Cardiac muscle cell (in vitro differentiated cells and primary cell): Measurements from ENCODE around the gene PRUNE2. TPM values are rescaled to one million over a fixed set of nuclear protein-coding genes. Genes with fewer than 3 reads are reported as not detected.
"Not testable (repeated sequence)": the region's sequence is repeated elsewhere in the genome, so short reads cannot be mapped to it uniquely, and the experiment has no call there.

Experiments
- DNase-seq, 2 donors: peaks; one replicate each; pipeline versions ENCODE4 v3.0.0 to v3.0.0-alpha.2; 2010 to 2017; ENCODE audit warnings: low read depth in 1 of 2, low spot score in 1 of 2
- H3K27ac ChIP-seq: fragments of 200-600 bp; sonication (generic); 2 replicates; pipeline ENCODE4 v1.5.1; 2016
- H3K27me3 ChIP-seq: fragments of 200-600 bp; sonication (generic); 2 replicates; pipeline ENCODE4 v1.6.0; 2016; ENCODE audit warnings: control low read depth
- H3K36me3 ChIP-seq: fragments of 200-600 bp; sonication (generic); 2 replicates; pipeline ENCODE4 v1.5.1; 2016; ENCODE audit warnings: control low read depth
- H3K4me1 ChIP-seq: fragments of 200-600 bp; sonication (generic); 2 replicates; pipeline ENCODE4 v1.8.1; 2017; ENCODE audit warnings: low read depth, mild to moderate bottlenecking, mixed run types
- H3K4me3 ChIP-seq: fragments of 200-600 bp; sonication (generic); 2 replicates; pipeline ENCODE4 v1.5.1; 2016; ENCODE audit warnings: mild to moderate bottlenecking
- H3K9me3 ChIP-seq: fragments of 200-600 bp; sonication (generic); 2 replicates; pipeline ENCODE4 v1.5.1; 2017; ENCODE audit warnings: low read depth, mild to moderate bottlenecking, control low read depth
- CTCF ChIP-seq: IDR thresholded peaks from 2 replicates; pipeline ENCODE4 v1.5.1; 2012; ENCODE audit warnings: low read depth, mild to moderate bottlenecking, low read length
- polyA plus RNA-seq: library from polyadenylated mRNA; unstranded; fragments of >200 nt; fragmentation: Nextera tagmentation; extraction: Ambion mirVana; gene quantifications from 2 replicates; pipeline ENCODE4 v1.2.1, GENCODE V29; 2016
- total RNA-seq: library from RNA; depleted of rRNA; stranded (reverse); fragments of >200 nt; gene quantifications from 2 replicates; pipeline ENCODE4 v1.2.3, GENCODE V29; 2016

The PRUNE2 gene
- total and polyA plus RNA-seq, 2 experiments from 2014 or later = 5.5 to 14.4 TPM

GRCh38 chr9:76868897-76869296 is 37.0 kb downstream of the PRUNE2 start:
- H3K4me1 ChIP-seq = no peaks in the 10 kb centered on the region
- no peak overlapping the region for H3K27ac ChIP-seq
- DNase-seq = no peak
- no peaks in the 10 kb centered on the region for H3K36me3 ChIP-seq
- no peaks in the 10 kb centered on the region for H3K9me3 ChIP-seq
- H3K4me3 ChIP-seq = no peak overlapping the region
- no peaks in the 10 kb centered on the region for H3K27me3 ChIP-seq
- TF ChIP-seq CTCF = no peak

- H3K9me3 ChIP-seq = no peaks in the 10 kb centered on the region
- H3K27me3 ChIP-seq = no peaks in the 10 kb centered on the region
- no peak overlapping the region for H3K27ac ChIP-seq
- TF ChIP-seq CTCF = no peak
- no peak overlapping the region for H3K4me3 ChIP-seq
- no peaks in the 10 kb centered on the region for H3K36me3 ChIP-seq
- peak in 1 of 2 donors; percentile 78 for DNase-seq
- H3K4me1 ChIP-seq = no peaks in the 10 kb centered on the region
Observed at GRCh38 chr9:76866689-76867088, 39.2 kb downstream of the PRUNE2 start.

GRCh38 chr9:76863832-76864231 is 42.1 kb downstream of the PRUNE2 start:
- DNase-seq = no peak
- no peak for TF ChIP-seq CTCF
- Histone ChIP-seq H3K9me3 (no peaks in the 10 kb centered on the region), H3K27me3 (no peaks in the 10 kb centered on the region), H3K36me3 (no peaks in the 10 kb centered on the region), H3K4me3 (no peak overlapping the region), H3K4me1 (no peaks in the 10 kb centered on the region), H3K27ac (no peak overlapping the region)

- no peak for DNase-seq
- Histone ChIP-seq H3K9me3 (no peaks in the 10 kb centered on the region), H3K4me1 (no peaks in the 10 kb centered on the region), H3K4me3 (no peak overlapping the region), H3K27me3 (no peaks in the 10 kb centered on the region), H3K36me3 (no peaks in the 10 kb centered on the region), H3K27ac (no peak overlapping the region)
- no peak for TF ChIP-seq CTCF
Observed at GRCh38 chr9:76859860-76860259, 46.1 kb downstream of the PRUNE2 start.

GRCh38 chr9:76858248-76858647 is 47.7 kb downstream of the PRUNE2 start:
- H3K9me3 ChIP-seq, H3K36me3 ChIP-seq, H3K4me1 ChIP-seq, H3K4me3 ChIP-seq, DNase-seq, H3K27ac ChIP-seq, H3K27me3 ChIP-seq: not testable (repeated sequence)

- no peaks in the 10 kb centered on the region for H3K4me1 ChIP-seq
- H3K27ac ChIP-seq = no peak overlapping the region
- DNase-seq = no peak
- no peaks in the 10 kb centered on the region for H3K27me3 ChIP-seq
- no peaks in the 10 kb centered on the region for H3K36me3 ChIP-seq
- no peaks in the 10 kb centered on the region for H3K9me3 ChIP-seq
- H3K4me3 ChIP-seq = no peak overlapping the region
- TF ChIP-seq CTCF = no peak
Observed at GRCh38 chr9:76856016-76856415, 49.9 kb downstream of the PRUNE2 start.
